RPMI8226 (cell line): ENCODE measurements around the gene RGPD5.
"Not testable (repeated sequence)": the region's sequence is repeated elsewhere in the genome, so short reads cannot be mapped to it uniquely, and the experiment has no call there.

Experiments used
- DNase-seq: peaks from one replicate; pipeline ENCODE4 v3.0.0-alpha.2; 2015

RGPD5 gene

GRCh38 chr2:109894141-109894540 lies 100.0 kb downstream of the RGPD5 start:
- not testable (repeated sequence) for DNase-seq

- not testable (repeated sequence) for DNase-seq
Measured at GRCh38 chr2:109895090-109895869, 101.2 kb downstream of the RGPD5 start.

GRCh38 chr2:109896212-109896611 lies 102.1 kb downstream of the RGPD5 start:
- not testable (repeated sequence) for DNase-seq

- not testable (repeated sequence) for DNase-seq
Measured at GRCh38 chr2:109897769-109898461, 103.8 kb downstream of the RGPD5 start.

GRCh38 chr2:109898462-109899336 lies 104.6 kb downstream of the RGPD5 start, which contains the start of gene LIMS3:
LIMS3 (plus strand) TSS chr2:109898688; CDS start chr2:109898729, 41 bp downstream.
- DNase-seq = not testable (repeated sequence)

- DNase-seq = not testable (repeated sequence)
Measured at GRCh38 chr2:109905796-109906195, 111.7 kb downstream of the RGPD5 start.
